ENCODE results near the gene BIN1.

GRCh38 chr2:127104881-127105655 lies 1.9 kb downstream of the BIN1 start:
- TF ChIP-seq, protein P1, sequence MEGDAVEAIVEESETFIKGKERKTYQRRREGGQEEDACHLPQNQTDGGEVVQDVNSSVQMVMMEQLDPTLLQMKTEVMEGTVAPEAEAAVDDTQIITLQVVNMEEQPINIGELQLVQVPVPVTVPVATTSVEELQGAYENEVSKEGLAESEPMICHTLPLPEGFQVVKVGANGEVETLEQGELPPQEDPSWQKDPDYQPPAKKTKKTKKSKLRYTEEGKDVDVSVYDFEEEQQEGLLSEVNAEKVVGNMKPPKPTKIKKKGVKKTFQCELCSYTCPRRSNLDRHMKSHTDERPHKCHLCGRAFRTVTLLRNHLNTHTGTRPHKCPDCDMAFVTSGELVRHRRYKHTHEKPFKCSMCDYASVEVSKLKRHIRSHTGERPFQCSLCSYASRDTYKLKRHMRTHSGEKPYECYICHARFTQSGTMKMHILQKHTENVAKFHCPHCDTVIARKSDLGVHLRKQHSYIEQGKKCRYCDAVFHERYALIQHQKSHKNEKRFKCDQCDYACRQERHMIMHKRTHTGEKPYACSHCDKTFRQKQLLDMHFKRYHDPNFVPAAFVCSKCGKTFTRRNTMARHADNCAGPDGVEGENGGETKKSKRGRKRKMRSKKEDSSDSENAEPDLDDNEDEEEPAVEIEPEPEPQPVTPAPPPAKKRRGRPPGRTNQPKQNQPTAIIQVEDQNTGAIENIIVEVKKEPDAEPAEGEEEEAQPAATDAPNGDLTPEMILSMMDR (IDR thresholded peaks at IDR 0.05) = no peak
- no peak for TF ChIP-seq EP300 (IDR thresholded peaks at IDR 0.05; ENCODE audit: low read depth)

All from transverse colon (tissue), 3 donors.